ENCODE results near the gene BCLAF1.

The BCLAF1 gene

GRCh38 chr6:136253734-136254133 lies 35.9 kb downstream of the BCLAF1 start:
- Histone ChIP-seq H3K9ac (no peak overlapping the region), H3K4me3 (IDR thresholded peaks at IDR 0.05; ENCODE audit: insufficient read depth, low read depth, low read length) (no peak overlapping the region), H3K27me3 (ENCODE audit: insufficient read depth, low read depth) (no peaks in the 10 kb centered on the region), H3K4me2 (no peak overlapping the region), H3K4me1 (ENCODE audit: low read depth, poor library complexity, severe bottlenecking) (peaks cover 6% of the 10 kb centered on the region), H4K20me1 (ENCODE audit: insufficient read depth) (no peaks in the 10 kb centered on the region; the same call in 1 of the 2 replicates), H2AFZ (ENCODE audit: low read depth) (no peak overlapping the region), H3K27ac (no peak overlapping the region), H3K36me3 (ENCODE audit: insufficient read depth) (no peaks in the 10 kb centered on the region), H3K79me2 (ENCODE audit: insufficient read depth, low read depth) (peaks cover 6% of the 10 kb centered on the region; the same call in 1 of the 2 replicates)
- no peak for TF ChIP-seq CTCF (conservative IDR thresholded peaks at IDR 0.05; ENCODE audit: low read depth, low read length)

- no peak overlapping the region for H3K4me2 ChIP-seq
- H3K9ac ChIP-seq, result no peak overlapping the region
- H2AFZ ChIP-seq (ENCODE audit: low read depth), result no peak overlapping the region
- no peaks in the 10 kb centered on the region for H3K27me3 ChIP-seq (ENCODE audit: insufficient read depth, low read depth)
- H3K4me3 ChIP-seq (IDR thresholded peaks at IDR 0.05; ENCODE audit: insufficient read depth, low read depth, low read length), result no peak overlapping the region
- peaks cover 9% of the 10 kb centered on the region; the same call in 1 of the 2 replicates for H3K79me2 ChIP-seq (ENCODE audit: insufficient read depth, low read depth)
- TF ChIP-seq CTCF (conservative IDR thresholded peaks at IDR 0.05; ENCODE audit: low read depth, low read length), result no peak
- H3K36me3 ChIP-seq (ENCODE audit: insufficient read depth), result no peaks in the 10 kb centered on the region
- peaks cover 8% of the 10 kb centered on the region for H3K4me1 ChIP-seq (ENCODE audit: low read depth, poor library complexity, severe bottlenecking)
- no peak overlapping the region for H3K27ac ChIP-seq
- H4K20me1 ChIP-seq (ENCODE audit: insufficient read depth), result no peaks in the 10 kb centered on the region; the same call in 1 of the 2 replicates
These were observed 37.2 kb downstream of the BCLAF1 start for GRCh38 chr6:136252441-136252840.

DNA sequence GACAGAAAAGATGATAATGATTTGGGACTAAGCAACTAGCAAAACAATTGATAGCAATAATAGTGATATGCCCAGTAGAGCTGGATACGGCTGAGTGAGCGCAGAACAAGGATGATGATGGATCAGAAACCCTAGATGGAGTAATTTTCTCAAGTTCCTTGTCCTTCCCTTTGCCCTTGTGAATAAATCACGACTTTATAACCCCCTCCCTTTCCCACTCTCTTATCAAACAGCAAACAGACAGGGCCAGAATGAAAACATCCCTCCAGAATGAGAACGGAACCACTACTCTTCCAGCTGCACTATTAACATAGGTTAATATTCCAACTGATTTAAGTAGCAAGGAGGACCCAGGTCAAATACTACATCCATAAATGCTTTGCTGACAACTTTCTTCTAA lies 38.3 kb downstream of the BCLAF1 start:
- no peak overlapping the region for H3K27ac ChIP-seq
- no peak overlapping the region for H3K4me3 ChIP-seq (IDR thresholded peaks at IDR 0.05; ENCODE audit: insufficient read depth, low read depth, low read length)
- no peaks in the 10 kb centered on the region for H3K27me3 ChIP-seq (ENCODE audit: insufficient read depth, low read depth)
- peaks cover 9% of the 10 kb centered on the region; the same call in 1 of the 2 replicates for H3K79me2 ChIP-seq (ENCODE audit: insufficient read depth, low read depth)
- H3K4me2 ChIP-seq, result peak overlapping the region; percentile 49
- no peak for TF ChIP-seq CTCF (conservative IDR thresholded peaks at IDR 0.05; ENCODE audit: low read depth, low read length)
- no peak overlapping the region for H3K9ac ChIP-seq
- no peaks in the 10 kb centered on the region for H4K20me1 ChIP-seq (ENCODE audit: insufficient read depth)
- no peak overlapping the region; the same call in 1 of the 2 replicates for H2AFZ ChIP-seq (ENCODE audit: low read depth)
- H3K36me3 ChIP-seq (ENCODE audit: insufficient read depth), result no peaks in the 10 kb centered on the region
- H3K4me1 ChIP-seq (ENCODE audit: low read depth, poor library complexity, severe bottlenecking), result peaks cover 8% of the 10 kb centered on the region

DNA sequence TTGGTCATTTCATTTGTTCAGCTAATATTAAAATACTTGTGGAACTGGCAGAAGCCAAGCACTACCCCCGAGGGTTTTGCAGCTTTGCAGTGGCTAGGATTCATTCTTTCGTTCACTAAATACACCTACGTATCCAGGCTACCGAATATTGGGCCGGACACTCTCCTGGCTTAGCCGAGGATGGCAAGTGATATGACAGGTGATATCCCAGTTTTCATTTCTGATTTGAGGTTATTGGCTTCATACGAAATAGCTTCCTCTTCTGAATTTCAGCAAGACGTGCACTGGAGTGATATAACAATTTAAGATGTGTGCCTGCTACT lies 39.0 kb downstream of the BCLAF1 start:
- H3K27me3 ChIP-seq (ENCODE audit: insufficient read depth, low read depth), result no peaks in the 10 kb centered on the region
- H3K4me1 ChIP-seq (ENCODE audit: low read depth, poor library complexity, severe bottlenecking), result peaks cover 8% of the 10 kb centered on the region
- TF ChIP-seq CTCF (conservative IDR thresholded peaks at IDR 0.05; ENCODE audit: low read depth, low read length), result no peak
- H3K4me2 ChIP-seq, result peak overlapping the region; percentile 49
- no peaks in the 10 kb centered on the region for H4K20me1 ChIP-seq (ENCODE audit: insufficient read depth)
- no peak overlapping the region for H3K27ac ChIP-seq
- peak overlapping the region; percentile 69; the same call in 1 of the 2 replicates for H3K9ac ChIP-seq
- no peaks in the 10 kb centered on the region for H3K36me3 ChIP-seq (ENCODE audit: insufficient read depth)
- peak overlapping the region; percentile 64 for H2AFZ ChIP-seq (ENCODE audit: low read depth)
- H3K79me2 ChIP-seq (ENCODE audit: insufficient read depth, low read depth), result peaks cover 9% of the 10 kb centered on the region; the same call in 1 of the 2 replicates
- no peak overlapping the region for H3K4me3 ChIP-seq (IDR thresholded peaks at IDR 0.05; ENCODE audit: insufficient read depth, low read depth, low read length)
